ENCODE results near the gene GRM8.

GRCh38 chr7:126940723-126941307 is 311.9 kb downstream of the GRM8 start:
- TF ChIP-seq FOXA1 (IDR thresholded peaks at IDR 0.05) = no peak
- TF ChIP-seq PKNOX1 (IDR thresholded peaks at IDR 0.05) = no peak
- TF ChIP-seq ARNT (IDR thresholded peaks at IDR 0.05) = no peak

Data from HEK293T (cell line).